B cell (primary cell): Measurements from ENCODE around the gene ARHGEF35. TPM values are rescaled to one million over a fixed set of nuclear protein-coding genes. Genes with fewer than 3 reads are reported as not detected.
"Not testable (repeated sequence)": the region's sequence is repeated elsewhere in the genome, so short reads cannot be mapped to it uniquely, and the experiment has no call there.

Source experiments
- ATAC-seq: fragments of 200-7000 bp; cut with Tn5 transposase; one replicate; pipeline ENCODE4 v1.10.0; 2021; ENCODE audit warnings: low read depth, mild to moderate bottlenecking, moderate number of reproducible peaks, moderate library complexity
- CTCF ChIA-PET: fragments of 350-600 bp; sonication (Branson Sonifier 250); formaldehyde crosslinking; loops from one replicate; lab custom pipeline; 2021; ENCODE audit warnings: antibody characterized with exemption, inconsistent platforms; lab: Charles Lee
- POLR2A ChIA-PET: fragments of 350-600 bp; sonication (Branson Sonifier 250); formaldehyde crosslinking; loops from one replicate; lab custom pipeline; 2021; ENCODE audit warnings: antibody characterized with exemption; lab: Charles Lee
- DNase-seq: peaks from one replicate; pipeline ENCODE4 v3.0.0; 2013
- H2AFZ ChIP-seq: 2 replicates; pipeline ENCODE4 v1.6.1; 2012; ENCODE audit warnings: mild to moderate bottlenecking, low read depth, low read length; ENCODE audit not compliant: insufficient read depth, poor library complexity, severe bottlenecking
- H3K27ac ChIP-seq, 2 donors: 1 replicate in 1 of 2; 2 replicates in 1 of 2; pipeline ENCODE4 v1.5.1; 2012 to 2013; ENCODE audit warnings: low read length in 2 of 2, mild to moderate bottlenecking in 2 of 2, moderate library complexity in 1 of 2
- H3K27me3 ChIP-seq, 4 experiments: fragments of 200-600 bp in 1 of 4; sonication (generic) in 1 of 4; replicated peaks in 1 of 4; 1 replicate in 2 of 4; 2 replicates in 2 of 4; pipeline versions ENCODE4 v1.6.1 to v1.7.0; 2013 to 2016; ENCODE audit warnings: low read length in 3 of 4, mild to moderate bottlenecking in 2 of 4, mixed read lengths in 1 of 4, moderate library complexity in 1 of 4; ENCODE audit not compliant: insufficient read depth in 4 of 4, control insufficient read depth in 3 of 4; ENCODE audit errors: control extremely low read depth in 1 of 4
- H3K36me3 ChIP-seq, 2 experiments: replicated peaks in 1 of 2; 1 replicate in 1 of 2; 2 replicates in 1 of 2; pipeline versions ENCODE4 v1.6.1 to v1.7.1; 2013; ENCODE audit warnings: low read length in 1 of 2; ENCODE audit not compliant: insufficient read depth in 2 of 2, control insufficient read depth in 1 of 2; ENCODE audit errors: control extremely low read depth in 1 of 2, extremely low read depth in 1 of 2
- H3K4me1 ChIP-seq, 2 donors: fragments of 200-600 bp in 1 of 2; sonication (generic) in 1 of 2; 1 replicate in 1 of 2; 2 replicates in 1 of 2; pipeline versions ENCODE4 v1.5.1 to v1.6.1; 2013 to 2017; ENCODE audit warnings: low read length in 2 of 2; ENCODE audit not compliant: control insufficient read depth in 2 of 2, insufficient read depth in 2 of 2
- H3K4me2 ChIP-seq: replicated peaks from 2 replicates; pipeline ENCODE3; 2012; ENCODE audit warnings: mild to moderate bottlenecking, low read depth, low read length; ENCODE audit not compliant: poor library complexity, severe bottlenecking
- H3K4me3 ChIP-seq, 5 experiments: fragments of 200-600 bp in 1 of 5; sonication (generic) in 1 of 5; 1 replicate in 3 of 5; 2 replicates in 2 of 5; pipeline versions ENCODE4 v1.5.1 to v1.7.0; 2011 to 2016; ENCODE audit warnings: low read length in 4 of 5, mild to moderate bottlenecking in 4 of 5, low read depth in 2 of 5, control low read depth in 1 of 5, moderate library complexity in 1 of 5; ENCODE audit not compliant: insufficient read depth in 1 of 5; ENCODE audit errors: control extremely low read depth in 1 of 5, extremely low read depth in 1 of 5
- H3K79me2 ChIP-seq: fragments of 200-600 bp; sonication (generic); one replicate; pipeline ENCODE4 v1.6.0; 2016; ENCODE audit warnings: low read length; ENCODE audit not compliant: control insufficient read depth, insufficient read depth
- H3K9ac ChIP-seq: fragments of 200-600 bp; sonication (generic); 2 replicates; pipeline ENCODE4 v1.6.1; 2017; ENCODE audit warnings: mild to moderate bottlenecking, low read length, moderate library complexity
- H3K9me3 ChIP-seq, 3 donors: one replicate each; pipeline versions ENCODE4 v1.6.1 to v1.7.1; 2013; ENCODE audit warnings: low read length in 2 of 3; ENCODE audit not compliant: control insufficient read depth in 2 of 3, insufficient read depth in 1 of 3; ENCODE audit errors: control extremely low read depth in 1 of 3
- H4K20me1 ChIP-seq: 2 replicates; pipeline ENCODE4 v1.6.0; 2012; ENCODE audit warnings: mild to moderate bottlenecking, low read length; ENCODE audit not compliant: insufficient read depth, control insufficient read depth, poor library complexity, severe bottlenecking
- H3K27ac Mint-ChIP-seq: one replicate; pipeline ENCODE4 v1.8.0; 2021; ENCODE audit warnings: mixed read lengths
- H3K27me3 Mint-ChIP-seq: one replicate; pipeline ENCODE4 v1.8.0; 2021; ENCODE audit warnings: mixed read lengths
- H3K4me1 Mint-ChIP-seq: one replicate; pipeline ENCODE4 v1.8.0; 2021; ENCODE audit warnings: mixed read lengths
- H3K4me3 Mint-ChIP-seq: one replicate; pipeline ENCODE4 v1.8.0; 2021; ENCODE audit warnings: mixed read lengths
- H3K9me3 Mint-ChIP-seq: one replicate; pipeline ENCODE4 v1.8.0; 2022; ENCODE audit warnings: mixed read lengths; ENCODE audit not compliant: insufficient read depth
- WGBS: methylation state at CpG from one replicate; pipeline ENCODE4 v1.1.5; 2013; ENCODE audit warnings: missing lambda C conversion rate; ENCODE audit not compliant: insufficient coverage; 5-methylcytosine and 5-hydroxymethylcytosine counted together
- intact Hi-C: fragments of 100-400 bp; cut with micrococcal nuclease; formaldehyde crosslinking; loops from one replicate; pipeline ENCODE4 v1.10.0; 2022
- polyA plus RNA-seq: library from polyadenylated mRNA; depleted of rRNA; stranded (reverse); fragments of >200 nt; gene quantifications from 2 replicates; pipeline ENCODE4 v1.2.3, GENCODE V29; 2012
- total RNA-seq, 2 donors: library from RNA; stranded (reverse); fragments of 120-200 nt in 1 of 2; gene quantifications; 1 replicate in 1 of 2; 2 replicates in 1 of 2; pipeline versions ENCODE4 v1.2.3 to v1.2.4, GENCODE V29; 2013 to 2022

The ARHGEF35 gene
- total and polyA plus RNA-seq, 2 donors (not counting 1 experiment from before 2014, with no cell fraction given), result 0.34 to 2.1 TPM

DNA sequence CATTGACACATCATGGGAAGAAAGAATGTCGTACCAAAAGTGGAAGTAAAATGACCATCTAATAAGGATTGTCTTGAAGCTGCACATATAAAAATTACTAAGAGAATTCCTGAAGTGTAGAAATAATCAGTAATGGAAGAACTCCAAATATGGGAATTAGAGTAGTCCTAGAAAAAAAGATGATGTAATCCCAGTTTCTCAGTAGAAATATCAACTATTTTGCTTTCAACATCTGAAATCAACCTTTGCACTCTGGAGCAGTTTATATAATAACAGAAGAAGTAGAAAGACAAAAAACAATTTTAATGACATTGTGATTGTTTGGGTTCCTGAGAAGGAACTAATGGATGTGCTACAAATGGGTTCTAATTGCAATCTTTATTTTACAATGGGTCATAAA lies 37.4 kb upstream of the ARHGEF35 start:
- H3K27ac Mint-ChIP-seq, H3K4me2 ChIP-seq, CTCF ChIA-PET, H3K4me3 ChIP-seq, H3K9me3 Mint-ChIP-seq, H3K79me2 ChIP-seq, H3K27me3 Mint-ChIP-seq, ATAC-seq, POLR2A ChIA-PET, H4K20me1 ChIP-seq, H3K4me1 Mint-ChIP-seq, intact Hi-C loops, H3K4me1 ChIP-seq, DNase-seq, H3K36me3 ChIP-seq, H3K27ac ChIP-seq, H3K4me3 Mint-ChIP-seq, H2AFZ ChIP-seq, H3K9ac ChIP-seq, H3K27me3 ChIP-seq, H3K9me3 ChIP-seq: not testable (repeated sequence)
- WGBS, result no CpG with 5 or more reads among the region's 1 CpG

DNA sequence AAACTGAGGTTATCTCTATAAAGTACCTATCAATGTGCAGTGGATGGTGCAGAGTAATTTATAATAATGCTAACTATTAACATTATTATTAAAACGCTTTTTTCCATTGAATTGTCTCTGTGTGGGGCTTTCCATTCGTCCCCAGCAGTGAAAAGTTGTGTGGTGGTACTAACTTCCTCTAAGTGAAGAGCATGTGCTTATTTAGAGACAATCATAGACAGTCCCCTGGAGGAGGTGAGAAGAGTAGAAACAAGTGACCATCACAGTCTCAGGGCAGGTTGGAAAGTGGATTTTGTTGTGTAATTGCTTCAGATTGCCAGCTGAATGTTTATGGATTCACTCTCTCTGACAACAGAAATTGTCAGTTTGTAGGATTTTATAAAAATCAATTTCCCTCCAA lies 35.4 kb upstream of the ARHGEF35 start:
- H3K27me3 ChIP-seq, intact Hi-C loops, CTCF ChIA-PET, H3K9me3 ChIP-seq, H3K4me3 ChIP-seq, H3K36me3 ChIP-seq, H3K9ac ChIP-seq, H4K20me1 ChIP-seq, H3K27me3 Mint-ChIP-seq, H3K4me2 ChIP-seq, H3K27ac ChIP-seq, DNase-seq, H3K4me1 ChIP-seq, H3K79me2 ChIP-seq, POLR2A ChIA-PET, H3K9me3 Mint-ChIP-seq, H3K27ac Mint-ChIP-seq, H2AFZ ChIP-seq, ATAC-seq, H3K4me1 Mint-ChIP-seq, H3K4me3 Mint-ChIP-seq: not testable (repeated sequence)
- no CpG with 5 or more reads among the region's 2 CpGs for WGBS

DNA sequence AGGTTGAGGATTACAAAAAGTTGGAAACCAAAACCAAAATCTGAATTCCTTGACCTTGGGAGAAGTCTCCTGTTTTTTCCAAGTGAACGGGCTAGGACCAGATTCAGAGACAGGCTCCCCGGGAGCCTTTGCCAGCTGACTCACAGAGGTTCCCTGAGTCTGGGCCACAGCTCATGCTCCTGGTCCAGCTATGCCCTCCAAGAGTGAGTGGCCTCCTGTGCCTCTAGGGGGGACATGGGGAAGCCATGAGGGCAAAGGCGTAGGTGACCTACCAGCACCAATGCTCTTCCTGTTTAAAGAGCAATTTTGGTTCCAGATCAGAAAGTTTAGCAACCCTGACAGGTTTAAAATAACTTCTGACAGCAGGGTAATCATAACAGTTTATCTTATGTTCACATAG lies 33.2 kb upstream of the ARHGEF35 start:
- H3K27me3 Mint-ChIP-seq, ATAC-seq, H3K79me2 ChIP-seq, H3K4me3 ChIP-seq, DNase-seq, H3K4me3 Mint-ChIP-seq, H3K4me1 Mint-ChIP-seq, intact Hi-C loops, H3K9ac ChIP-seq, H3K9me3 Mint-ChIP-seq, H4K20me1 ChIP-seq, H3K4me2 ChIP-seq, H3K27me3 ChIP-seq, H3K27ac ChIP-seq, H3K27ac Mint-ChIP-seq, CTCF ChIA-PET, H3K36me3 ChIP-seq, H3K4me1 ChIP-seq, H2AFZ ChIP-seq, POLR2A ChIA-PET, H3K9me3 ChIP-seq: not testable (repeated sequence)
- WGBS, result no CpG with 5 or more reads among the region's 3 CpGs

DNA sequence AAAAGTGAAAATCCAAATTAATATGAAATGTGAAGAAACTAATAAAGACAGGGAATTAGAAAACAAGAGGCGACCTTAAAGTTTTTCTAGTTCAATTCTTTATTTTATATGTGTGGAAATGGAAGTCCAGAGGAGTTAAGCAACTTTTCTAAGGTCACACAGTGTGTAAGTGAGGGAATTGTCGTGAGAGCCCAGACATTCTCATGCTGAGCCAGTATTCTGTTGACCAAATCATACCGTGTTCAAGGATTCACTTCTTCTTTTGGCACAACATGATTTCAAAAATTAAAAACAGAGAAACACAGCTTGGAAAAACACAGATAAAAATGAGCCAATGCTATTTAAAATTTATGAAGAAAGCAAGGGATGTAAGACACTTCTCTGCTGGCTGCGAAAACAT lies 31.2 kb upstream of the ARHGEF35 start:
- H3K4me3 Mint-ChIP-seq, H3K9me3 ChIP-seq: not testable (repeated sequence)

More for the DNA sequence above, 31.2 kb upstream of the ARHGEF35 start:
- H4K20me1 ChIP-seq, H3K36me3 ChIP-seq, H2AFZ ChIP-seq, H3K27ac ChIP-seq, POLR2A ChIA-PET, H3K4me2 ChIP-seq, H3K27me3 ChIP-seq, intact Hi-C loops, H3K9me3 Mint-ChIP-seq, H3K4me1 Mint-ChIP-seq, H3K4me3 ChIP-seq, ATAC-seq, H3K4me1 ChIP-seq, H3K79me2 ChIP-seq, DNase-seq, H3K9ac ChIP-seq, H3K27ac Mint-ChIP-seq, CTCF ChIA-PET, H3K27me3 Mint-ChIP-seq: not testable (repeated sequence)
- WGBS, result no CpG with 5 or more reads among the region's 4 CpGs
